Esophagus squamous epithelium (tissue), 5 donors: Measurements from ENCODE around the gene STAG3. TPM values are rescaled to one million over a fixed set of nuclear protein-coding genes. Genes with fewer than 3 reads are reported as not detected.
A peak's percentile ranks its signal among the peaks of the same experiment; 100 is the strongest.

ENCODE experiments used
- DNase-seq: peaks from one replicate; lab custom pipeline; 2025; lab: John Stamatoyannopoulos, UW
- H3K27ac ChIP-seq, 4 donors: fragments of 200-600 bp; sonication (generic); one replicate each; pipeline ENCODE4 v1.5.1; 2016 to 2019; ENCODE audit warnings: mild to moderate bottlenecking in 1 of 4
- H3K27me3 ChIP-seq, 4 donors: fragments of 200-600 bp; sonication (generic); 1 replicate in 3 of 4; 2 replicates in 1 of 4; pipeline versions ENCODE4 v1.5.1 to v1.6.0; 2017 to 2021; ENCODE audit warnings: antibody characterized with exemption in 1 of 4
- H3K36me3 ChIP-seq, 3 donors: fragments of 200-600 bp; sonication (generic); one replicate each; pipeline ENCODE4 v1.5.1; 2016 to 2019
- H3K4me1 ChIP-seq, 3 donors: fragments of 200-600 bp; sonication (generic); one replicate each; pipeline ENCODE4 v1.5.1; 2017 to 2019
- H3K4me3 ChIP-seq, 4 donors: fragments of 200-600 bp; sonication (generic); 1 replicate in 3 of 4; 2 replicates in 1 of 4; pipeline ENCODE4 v1.5.1; 2016 to 2019; ENCODE audit warnings: mild to moderate bottlenecking in 2 of 4, moderate library complexity in 1 of 4
- H3K9me3 ChIP-seq, 3 donors: fragments of 200-600 bp; sonication (generic); one replicate each; pipeline ENCODE4 v1.5.1; 2016 to 2019
- CTCF ChIP-seq, 6 experiments: fragments of 450-650 bp in 4 of 6; fragments of 200-600 bp in 2 of 6; sonication (generic) in 2 of 6; IDR thresholded peaks; one replicate each; pipeline ENCODE4 v1.5.1; 2016 to 2019; ENCODE audit warnings: antibody characterized with exemption in 6 of 6, mild to moderate bottlenecking in 4 of 6, moderate library complexity in 4 of 6
- POLR2A ChIP-seq, 4 donors: fragments of 450-650 bp; IDR thresholded peaks; one replicate each; pipeline ENCODE4 v1.6.1; 2017; ENCODE audit warnings: antibody characterized with exemption in 4 of 4, mild to moderate bottlenecking in 4 of 4, moderate library complexity in 3 of 4
- WGBS, 2 donors: methylation state at CpG; one replicate each; pipeline ENCODE4 v1.1.5; 2018; 5-methylcytosine and 5-hydroxymethylcytosine counted together
- intact Hi-C: fragments of 100-400 bp; cut with DNase I; formaldehyde crosslinking; loops from one replicate; pipeline ENCODE4 v1.15.0; 2022
- total RNA-seq, 4 donors: library from RNA; depleted of rRNA; stranded (reverse); fragments of >200 nt; gene quantifications; one replicate each; pipeline ENCODE4 v1.1.0, GENCODE V29; 2016
- donor health status: DM: yes; HTN: yes; CAD: no.

STAG3 gene
- total RNA-seq, 4 donors from 2014 or later: 0.40 to 0.95 TPM; not detected in 2

- TF ChIP-seq POLR2A (IDR thresholded peaks at IDR 0.05): no peak
- no peak for TF ChIP-seq CTCF (IDR thresholded peaks at IDR 0.05)
- Histone ChIP-seq H3K4me3 (peak overlapping the region in 3 of 4 donors; percentile 53 to 66 (median 55)), H3K36me3 (no peaks in the 10 kb centered on the region), H3K9me3 (no peaks in the 10 kb centered on the region), H3K27me3 (peaks cover 0 to 26% (median 1%) of the 10 kb centered on the region in 4 donors), H3K4me1 (peaks cover 27 to 68% (median 35%) of the 10 kb centered on the region in 3 donors), H3K27ac (peak overlapping the region in 3 of 4 donors; percentile 79 to 88 (median 87))
- no peak for DNase-seq
- intact Hi-C loops: no loop called here
- WGBS, 2 donors: 41 to 57% methylated on average over 9 to 11 of the region's 14 CpGs
Observed at GRCh38 chr7:100166970-100167911, 10.5 kb upstream of the STAG3 start.

GRCh38 chr7:100167912-100168323 is 9.8 kb upstream of the STAG3 start:
- H3K36me3 ChIP-seq: no peaks in the 10 kb centered on the region
- H3K9me3 ChIP-seq: no peaks in the 10 kb centered on the region
- peak overlapping the region; percentile 37 to 66 (median 54) for H3K4me3 ChIP-seq
- peak overlapping the region; percentile 75 to 88 (median 83) for H3K27ac ChIP-seq
- intact Hi-C loops: no loop called here
- no peak for DNase-seq
- peaks cover 27 to 62% (median 33%) of the 10 kb centered on the region in 3 donors for H3K4me1 ChIP-seq
- TF ChIP-seq POLR2A (IDR thresholded peaks at IDR 0.05): no peak
- H3K27me3 ChIP-seq: peaks cover 0 to 27% (median under 1%) of the 10 kb centered on the region in 4 donors
- WGBS, 2 donors: 2 to 3% methylated on average over 9 to 11 of the region's 11 CpGs

DNA sequence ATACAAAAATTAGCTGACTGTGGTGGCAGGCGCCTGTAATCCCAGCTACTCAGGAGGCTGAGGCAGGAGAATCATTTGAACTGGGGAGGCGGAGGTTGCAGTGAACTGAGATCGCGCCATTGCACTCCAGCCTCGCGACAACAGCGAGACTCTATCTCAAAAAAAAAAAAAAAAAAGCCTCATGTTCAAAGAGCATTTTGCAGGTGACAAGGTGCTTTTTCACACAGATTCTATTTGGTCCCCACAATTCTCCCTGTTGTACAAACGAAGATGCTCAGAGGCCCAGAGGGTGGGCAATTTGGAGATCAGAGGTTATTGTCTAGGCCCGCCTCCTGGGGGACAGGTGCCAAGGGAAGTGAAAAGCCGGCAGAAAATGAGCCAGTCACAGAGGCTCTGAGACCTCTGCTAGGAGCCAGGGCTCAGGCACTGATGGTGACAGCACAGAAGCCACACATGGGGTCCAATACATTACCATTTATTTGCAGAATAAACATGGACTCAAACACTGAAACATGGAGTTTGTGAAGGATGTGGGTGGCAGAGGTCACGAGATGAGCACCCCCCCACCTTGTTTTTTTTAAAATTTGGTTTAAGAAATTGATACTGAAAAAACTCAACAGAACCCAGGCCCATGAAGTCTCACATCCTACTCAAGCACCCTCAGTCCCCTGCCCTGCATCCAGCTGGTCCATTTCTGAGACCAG is 8.4 kb upstream of the STAG3 start:
- Histone ChIP-seq H3K27me3 (peaks cover 0 to 27% (median 0%) of the 10 kb centered on the region in 4 donors), H3K4me1 (peaks cover 25 to 50% (median 27%) of the 10 kb centered on the region in 3 donors), H3K9me3 (no peaks in the 10 kb centered on the region), H3K4me3 (no peak overlapping the region), H3K36me3 (no peaks in the 10 kb centered on the region), H3K27ac (peak overlapping the region in 3 of 4 donors; percentile 75 to 88 (median 87))
- TF ChIP-seq CTCF (IDR thresholded peaks at IDR 0.05) (no peak), POLR2A (IDR thresholded peaks at IDR 0.05) (no peak)
- WGBS, 2 donors: 71% methylated on average over 4 to 6 of the region's 11 CpGs
- intact Hi-C loops: no loop called here
- DNase-seq: no peak

DNA sequence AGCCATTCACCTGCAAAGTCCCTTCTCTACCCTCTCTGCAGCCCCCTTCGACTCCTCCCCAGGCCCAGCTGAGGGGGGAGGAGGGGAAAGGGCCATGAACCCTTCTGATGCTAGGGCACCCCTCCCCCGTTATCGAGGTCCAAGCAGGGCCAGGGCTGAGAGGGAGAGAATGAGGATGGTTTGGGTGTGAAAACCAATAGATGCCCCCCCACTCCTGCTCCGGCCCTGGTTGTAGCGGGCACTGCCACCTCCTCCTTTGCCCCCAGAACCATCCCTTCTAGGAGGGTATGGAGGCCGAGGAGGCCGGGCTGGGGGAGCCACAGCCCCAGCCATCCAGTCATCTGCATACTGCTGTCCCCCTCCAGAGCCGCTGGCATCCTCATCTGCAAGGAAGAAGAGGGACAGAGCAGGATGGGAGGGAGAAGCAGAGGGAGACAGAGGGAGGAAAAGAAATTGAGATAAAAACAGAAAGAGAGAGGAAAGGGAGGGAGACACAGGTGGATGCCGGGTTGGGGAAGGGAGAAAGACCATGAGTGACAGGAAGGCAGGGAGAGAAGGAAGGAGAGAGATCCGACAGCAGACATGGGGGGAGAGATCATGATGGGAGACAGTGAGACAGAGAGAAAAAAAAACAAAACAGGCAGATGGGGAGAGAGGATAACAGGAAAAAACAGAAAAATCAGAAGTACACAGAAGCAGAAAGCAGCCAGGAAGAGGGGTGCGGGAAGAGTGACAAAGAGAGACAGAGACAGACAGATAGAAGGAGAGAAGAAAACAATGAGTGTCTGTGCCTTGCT is 7.4 kb upstream of the STAG3 start:
- H3K36me3 ChIP-seq: no peaks in the 10 kb centered on the region
- no peak overlapping the region for H3K27ac ChIP-seq
- peaks cover 0 to 27% (median 0%) of the 10 kb centered on the region in 4 donors for H3K27me3 ChIP-seq
- TF ChIP-seq POLR2A (IDR thresholded peaks at IDR 0.05): no peak
- no peak for TF ChIP-seq CTCF (IDR thresholded peaks at IDR 0.05)
- no peak for DNase-seq
- H3K9me3 ChIP-seq: no peaks in the 10 kb centered on the region
- H3K4me1 ChIP-seq: peaks cover 25 to 50% (median 27%) of the 10 kb centered on the region in 3 donors
- no peak overlapping the region for H3K4me3 ChIP-seq
- WGBS, 2 donors: 87 to 88% methylated on average over 10 to 11 of the region's 11 CpGs
- intact Hi-C loops: no loop called here
